Fibroblast of mammary gland (primary cell): Measurements from ENCODE around the gene TSPO2.
"Not testable (repeated sequence)": the region's sequence is repeated elsewhere in the genome, so short reads cannot be mapped to it uniquely, and the experiment has no call there.

Experiments
- DNase-seq: peaks from one replicate; pipeline ENCODE4 v3.0.0-alpha.2; 2010; ENCODE audit warnings: low read depth
- H3K4me3 ChIP-seq: 2 replicates; pipeline ENCODE4 v1.5.1; 2011; ENCODE audit warnings: low read depth, mild to moderate bottlenecking, low read length, moderate library complexity; ENCODE audit not compliant: control insufficient read depth
- TF ChIP-seq, protein P1 (sequence below): conservative IDR thresholded peaks from 2 replicates; pipeline ENCODE4 v1.5.1; 2011; ENCODE audit warnings: low read depth, low read length, inconsistent platforms; ENCODE audit not compliant: control insufficient read depth, insufficient read depth

Gene TSPO2

DNA sequence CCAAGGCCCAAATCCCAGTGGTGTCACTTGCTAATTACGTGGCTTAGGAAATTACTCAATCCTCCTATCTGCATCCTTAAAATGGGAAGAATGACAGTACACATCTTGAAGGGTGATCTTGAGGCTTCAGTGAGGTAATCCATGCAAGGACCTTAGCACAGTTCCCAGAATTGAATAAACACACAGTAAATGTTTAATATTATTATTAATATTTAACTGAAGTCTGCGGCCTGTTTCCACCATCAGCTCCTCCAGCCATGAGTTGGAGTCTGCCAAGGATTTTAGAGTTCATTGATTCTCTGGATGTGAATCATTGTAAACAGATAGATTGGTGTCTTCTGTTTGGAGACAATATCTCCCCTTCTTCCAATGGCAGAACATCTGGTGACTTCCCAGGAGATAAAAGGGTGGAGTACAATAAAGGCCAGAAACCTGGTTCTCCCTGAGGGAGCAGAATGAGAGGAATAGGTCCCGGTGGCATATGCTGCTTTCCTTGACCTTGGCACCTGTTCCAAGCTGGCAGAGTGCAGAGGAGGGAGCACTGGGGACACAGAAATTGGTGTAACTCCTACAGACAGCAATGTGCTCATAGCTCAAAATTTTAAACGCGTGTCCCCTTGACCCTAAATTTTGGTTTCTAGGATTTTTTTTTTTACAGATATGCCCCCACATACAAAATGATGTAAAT lies 28.7 kb upstream of the TSPO2 start:
- TF ChIP-seq, protein P1, sequence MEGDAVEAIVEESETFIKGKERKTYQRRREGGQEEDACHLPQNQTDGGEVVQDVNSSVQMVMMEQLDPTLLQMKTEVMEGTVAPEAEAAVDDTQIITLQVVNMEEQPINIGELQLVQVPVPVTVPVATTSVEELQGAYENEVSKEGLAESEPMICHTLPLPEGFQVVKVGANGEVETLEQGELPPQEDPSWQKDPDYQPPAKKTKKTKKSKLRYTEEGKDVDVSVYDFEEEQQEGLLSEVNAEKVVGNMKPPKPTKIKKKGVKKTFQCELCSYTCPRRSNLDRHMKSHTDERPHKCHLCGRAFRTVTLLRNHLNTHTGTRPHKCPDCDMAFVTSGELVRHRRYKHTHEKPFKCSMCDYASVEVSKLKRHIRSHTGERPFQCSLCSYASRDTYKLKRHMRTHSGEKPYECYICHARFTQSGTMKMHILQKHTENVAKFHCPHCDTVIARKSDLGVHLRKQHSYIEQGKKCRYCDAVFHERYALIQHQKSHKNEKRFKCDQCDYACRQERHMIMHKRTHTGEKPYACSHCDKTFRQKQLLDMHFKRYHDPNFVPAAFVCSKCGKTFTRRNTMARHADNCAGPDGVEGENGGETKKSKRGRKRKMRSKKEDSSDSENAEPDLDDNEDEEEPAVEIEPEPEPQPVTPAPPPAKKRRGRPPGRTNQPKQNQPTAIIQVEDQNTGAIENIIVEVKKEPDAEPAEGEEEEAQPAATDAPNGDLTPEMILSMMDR = no peak
- H3K4me3 ChIP-seq = no peak overlapping the region
- no peak for DNase-seq

DNA sequence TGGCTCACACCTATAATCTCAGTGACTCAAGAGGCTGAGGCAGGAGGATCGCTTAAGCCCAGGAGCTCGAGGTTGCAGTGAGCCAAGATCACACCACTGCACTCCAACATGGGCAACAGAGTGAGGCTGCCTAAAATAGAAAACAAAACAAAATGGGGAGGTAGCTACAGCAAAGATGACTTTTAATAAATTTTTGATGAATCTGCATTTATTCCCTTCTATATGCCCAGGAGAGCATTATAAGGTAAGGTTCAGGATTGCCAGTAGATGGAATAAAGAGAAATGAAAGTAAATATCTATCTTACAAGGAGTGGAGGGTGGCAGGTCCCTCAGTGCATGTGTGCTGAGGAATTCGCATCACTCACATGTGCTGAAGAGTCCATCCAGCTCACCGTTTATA lies 27.5 kb upstream of the TSPO2 start:
- H3K4me3 ChIP-seq = no peak overlapping the region
- TF ChIP-seq, protein P1 = no peak
- no peak for DNase-seq

DNA sequence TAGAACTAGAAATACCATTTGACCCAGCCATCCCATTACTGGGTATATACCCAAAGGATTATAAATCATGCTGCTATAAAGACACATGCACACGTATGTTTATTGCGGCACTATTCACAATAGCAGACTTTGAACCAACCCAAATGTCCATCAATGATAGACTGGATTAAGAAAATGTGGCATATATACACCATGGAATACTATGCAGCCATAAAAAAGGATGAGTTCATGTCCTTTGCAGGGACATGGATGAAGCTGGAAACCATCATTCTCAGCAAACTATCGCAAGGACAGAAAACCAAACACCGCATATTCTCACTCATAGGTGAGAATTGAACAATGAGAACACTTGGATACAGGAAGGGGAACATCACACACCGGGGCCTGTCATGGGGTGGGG lies 26.4 kb upstream of the TSPO2 start:
- not testable (repeated sequence) for DNase-seq, H3K4me3 ChIP-seq

DNA sequence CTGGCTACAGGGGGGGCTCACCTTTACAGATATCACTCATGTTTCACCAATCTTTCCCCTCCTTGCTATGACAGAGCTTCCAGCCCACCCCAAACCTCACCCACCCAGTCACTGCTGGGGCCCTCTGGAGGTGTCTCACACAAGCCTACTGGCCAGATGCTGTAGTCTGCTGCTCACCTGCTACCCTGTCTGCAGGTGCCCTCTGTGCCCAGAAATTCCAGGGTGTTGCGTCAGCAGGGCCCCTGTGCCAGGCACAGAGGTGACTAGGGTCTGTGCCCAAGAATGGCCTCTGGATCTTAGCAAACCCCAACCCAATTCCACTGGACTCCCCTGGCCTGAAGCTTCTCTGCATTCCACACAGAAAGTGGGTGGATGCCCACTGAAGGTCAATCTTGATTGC lies 24.6 kb upstream of the TSPO2 start:
- no peak overlapping the region for H3K4me3 ChIP-seq
- no peak for DNase-seq
- TF ChIP-seq, protein P1 = no peak

DNA sequence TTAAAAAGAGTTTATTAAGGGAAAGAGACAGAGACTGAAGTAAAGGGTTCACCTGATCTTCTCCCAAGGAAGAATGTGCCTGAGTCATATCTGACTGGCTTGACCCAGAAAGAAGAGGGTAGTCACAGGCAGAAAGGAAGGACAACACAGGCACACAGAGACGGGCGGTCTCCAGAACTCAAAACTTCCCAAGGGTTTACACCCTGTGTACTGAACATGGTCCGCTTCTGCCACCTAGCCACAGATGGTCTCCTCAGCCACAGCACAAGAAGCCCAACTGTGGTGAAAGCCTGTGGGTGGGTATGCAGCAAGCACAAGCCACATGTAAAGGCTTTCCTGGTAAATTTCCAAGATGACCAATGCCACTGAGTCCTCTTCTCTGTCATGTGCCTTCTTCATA lies 20.4 kb upstream of the TSPO2 start:
- DNase-seq = peak; percentile 40
- TF ChIP-seq, protein P1 = no peak

DNA sequence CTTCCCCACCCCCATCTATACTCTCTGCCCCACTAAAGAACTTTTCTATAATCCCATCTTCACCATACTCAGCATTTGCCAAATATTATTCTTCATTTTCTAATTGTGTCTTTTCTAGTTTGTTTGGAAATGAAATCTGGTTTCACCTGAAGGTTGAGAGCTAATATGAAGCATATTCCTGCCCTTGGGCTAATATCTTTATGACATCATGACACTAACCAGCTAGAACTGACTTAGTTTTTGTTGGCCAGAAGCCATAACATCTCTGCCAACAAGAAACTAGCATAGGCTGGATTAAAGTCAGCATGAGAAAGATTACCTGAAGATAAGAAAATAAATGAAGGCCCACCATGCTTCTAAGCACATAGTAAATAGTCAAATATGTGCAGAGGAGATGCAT lies 20.0 kb upstream of the TSPO2 start:
- TF ChIP-seq, protein P1 = no peak
- H3K4me3 ChIP-seq = no peak overlapping the region
- DNase-seq = peak; percentile 18

More for the DNA sequence above, 20.4 kb upstream of the TSPO2 start:
- no peak overlapping the region for H3K4me3 ChIP-seq

DNA sequence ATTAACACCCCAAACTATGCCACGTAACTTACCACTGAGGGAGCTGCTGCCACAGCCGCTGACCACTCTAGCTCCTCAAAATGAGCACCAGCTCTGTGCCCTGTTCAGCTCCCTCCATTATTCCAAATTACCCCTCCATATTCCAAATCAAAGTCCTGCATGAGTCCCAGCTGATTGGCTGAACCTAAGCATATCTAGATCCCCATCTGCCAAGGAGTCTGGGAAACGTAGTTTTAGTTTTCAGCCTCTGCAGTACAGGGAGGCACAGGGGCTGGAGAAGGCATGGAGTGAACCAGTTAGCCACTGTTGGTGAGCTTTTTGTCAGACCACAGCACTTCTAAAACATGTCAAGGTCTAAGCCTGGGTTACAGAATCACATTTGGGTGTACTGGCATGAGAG lies 19.2 kb upstream of the TSPO2 start:
- TF ChIP-seq, protein P1 = no peak
- H3K4me3 ChIP-seq = no peak overlapping the region
- no peak for DNase-seq
